ENCODE data around the gene CDC42BPG. TPM values are rescaled to one million over a fixed set of nuclear protein-coding genes. Genes with fewer than 3 reads are reported as not detected.
"Not testable (repeated sequence)": the region's sequence is repeated elsewhere in the genome, so short reads cannot be mapped to it uniquely, and the experiment has no call there.

The CDC42BPG gene
- total RNA-seq, 1 donor from 2014 or later = 0.32 TPM

DNA sequence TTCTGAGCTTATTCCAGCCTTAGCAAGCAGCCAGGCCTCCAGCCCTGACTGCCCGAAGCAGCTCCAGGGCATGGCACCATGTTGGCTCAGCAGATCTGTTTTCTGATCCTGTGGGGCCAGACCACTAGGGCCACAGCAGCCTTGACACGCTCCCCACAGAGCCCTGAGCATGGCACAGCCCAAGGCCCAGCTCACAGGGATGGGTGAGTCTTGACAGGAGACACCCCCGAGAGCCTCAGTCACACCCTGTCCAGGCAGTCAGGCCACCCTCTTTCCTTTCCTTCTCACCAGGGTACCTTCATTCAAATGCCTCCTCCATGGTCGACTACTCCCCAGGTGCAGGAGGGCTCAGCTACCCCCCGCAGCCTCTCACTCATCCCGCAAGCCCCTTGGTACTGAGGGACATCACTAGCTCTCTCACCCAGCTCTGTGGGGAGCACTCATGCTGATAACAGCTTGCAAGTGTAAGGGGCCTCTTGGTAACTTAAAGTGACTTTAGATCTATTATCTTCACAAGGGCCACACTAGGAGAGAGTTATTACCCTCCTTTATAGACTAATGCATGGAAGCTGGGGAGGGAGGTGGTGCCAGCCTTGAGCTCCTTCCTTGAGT is 3.9 kb upstream of the CDC42BPG start:
- peaks cover 48% of the 10 kb centered on the region for H3K4me1 Mint-ChIP-seq (ENCODE audit: low read depth)
- H3K9me3 Mint-ChIP-seq = no peaks in the 10 kb centered on the region
- H3K27me3 Mint-ChIP-seq (ENCODE audit: low read depth) = no peaks in the 10 kb centered on the region
- H3K4me3 Mint-ChIP-seq (ENCODE audit: low read depth) = no peak overlapping the region
- no peak overlapping the region for H3K27ac Mint-ChIP-seq
- DNase-seq (ENCODE audit: low spot score) = no peak
- H3K36me3 Mint-ChIP-seq (ENCODE audit: low read depth) = peaks cover 16% of the 10 kb centered on the region
- intact Hi-C loops (cut with micrococcal nuclease) = loop anchor here (5.0 kb wide), 1 partner anchor 269 kb away; the partner anchor contains the start of gene ZNHIT2

DNA sequence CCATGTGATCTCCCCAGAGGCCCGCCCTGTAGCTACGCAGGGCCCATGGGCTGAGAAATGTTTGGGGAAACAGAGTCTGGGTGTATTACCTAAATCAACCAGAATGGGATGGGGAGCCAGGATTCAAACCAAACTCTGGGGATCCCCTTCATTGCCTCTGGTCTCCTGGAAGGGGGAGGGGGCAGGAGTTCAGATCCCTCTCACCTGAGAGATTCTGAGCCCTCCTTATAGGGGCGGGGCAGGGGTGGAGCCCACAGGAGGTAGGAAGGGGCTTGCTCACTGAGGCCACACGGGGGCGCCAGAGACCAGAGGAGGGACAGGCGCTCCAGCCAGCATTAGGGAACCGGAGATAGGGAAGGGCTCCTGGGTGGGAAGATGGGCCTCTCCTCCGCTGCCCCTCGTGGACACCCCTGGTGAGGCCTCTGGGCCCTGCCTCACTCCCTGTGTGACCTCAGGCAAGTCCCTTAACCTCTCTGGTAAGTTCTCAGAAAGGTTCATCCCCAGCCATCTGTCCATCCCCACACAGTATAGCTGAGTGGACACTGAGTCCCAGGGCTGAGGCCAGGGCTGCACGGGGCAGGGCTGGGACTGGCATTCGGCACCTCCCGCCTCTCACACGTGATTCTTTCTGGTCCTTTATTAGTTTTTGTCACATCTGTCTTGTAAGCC is 2.7 kb upstream of the CDC42BPG start:
- no peaks in the 10 kb centered on the region for H3K9me3 Mint-ChIP-seq
- intact Hi-C loops (cut with micrococcal nuclease) = loop anchor here (1.0 to 5.0 kb wide), 5 partner anchors 41 to 270 kb away; partner anchors contain the start of genes ATG2A and ZNHIT2
- peaks cover 36% of the 10 kb centered on the region for H3K4me1 Mint-ChIP-seq (ENCODE audit: low read depth)
- H3K27me3 Mint-ChIP-seq (ENCODE audit: low read depth) = no peaks in the 10 kb centered on the region
- peak; percentile 81 for DNase-seq (ENCODE audit: low spot score)
- H3K4me3 Mint-ChIP-seq (ENCODE audit: low read depth) = no peak overlapping the region
- peaks cover 4% of the 10 kb centered on the region for H3K36me3 Mint-ChIP-seq (ENCODE audit: low read depth)
- H3K27ac Mint-ChIP-seq = no peak overlapping the region

DNA sequence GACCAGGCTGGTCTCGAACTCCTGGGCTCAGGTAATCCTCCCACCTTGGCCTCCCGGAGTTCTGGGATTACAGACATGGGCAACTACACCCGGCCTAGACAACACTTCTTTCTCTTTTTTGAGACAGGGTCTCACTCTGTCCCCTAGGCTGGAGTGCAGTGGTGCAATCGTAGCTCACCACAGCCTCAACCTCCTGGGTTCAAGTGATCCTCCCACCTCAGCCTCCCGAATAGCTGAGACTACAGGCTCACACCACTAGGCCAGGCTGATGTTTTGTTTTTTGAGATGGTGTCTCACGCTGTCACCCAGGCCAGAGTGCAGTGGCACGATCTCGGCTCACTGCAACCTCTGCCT is 1.3 kb upstream of the CDC42BPG start:
- intact Hi-C loops (cut with micrococcal nuclease) = loop anchor here (2.0 to 5.0 kb wide), 2 partner anchors 71 to 272 kb away; partner anchors contain the start of genes ATG2A and ZNHIT2

DNA sequence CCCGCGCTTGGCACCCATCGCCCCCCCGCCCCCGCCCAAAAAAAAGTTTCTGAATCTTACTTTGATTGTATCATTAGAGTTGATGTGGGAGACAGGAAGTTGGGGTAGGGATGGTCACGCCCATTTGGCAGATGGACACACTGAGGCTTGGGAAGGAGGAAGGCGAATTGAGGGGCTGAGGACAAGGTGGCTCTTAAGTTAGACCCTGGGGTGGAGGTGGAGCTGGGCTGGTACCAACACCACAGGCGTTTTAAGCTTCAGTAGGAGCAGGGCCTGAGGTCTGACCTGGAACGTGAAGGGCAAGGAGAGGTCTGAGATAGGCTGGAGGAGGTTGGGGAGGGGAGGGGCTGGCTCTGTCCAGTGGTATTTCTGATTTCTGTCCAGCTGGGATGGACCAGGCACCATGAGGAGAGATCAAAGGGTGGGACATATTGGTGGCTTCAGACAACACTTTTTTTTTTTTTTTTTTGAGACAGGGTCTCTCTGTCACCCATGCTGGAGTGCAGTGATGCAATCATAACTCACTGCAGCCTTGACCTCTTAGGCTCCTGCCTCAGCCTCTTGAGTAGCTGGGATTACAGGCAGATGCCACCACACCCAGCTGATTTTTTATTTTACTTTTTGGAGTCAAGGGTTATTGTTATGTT is 799 bp upstream of the CDC42BPG start:
- Mint-ChIP-seq H3K27ac (no peak overlapping the region), H3K4me1 (ENCODE audit: low read depth) (peaks cover 21% of the 10 kb centered on the region), H3K4me3 (ENCODE audit: low read depth) (peak overlapping the region; percentile 55), H3K9me3 (no peaks in the 10 kb centered on the region), H3K36me3 (ENCODE audit: low read depth) (no peaks in the 10 kb centered on the region), H3K27me3 (ENCODE audit: low read depth) (no peaks in the 10 kb centered on the region)
- intact Hi-C loops (cut with micrococcal nuclease) = loop anchor here (5.0 kb wide), 1 partner anchor 272 kb away; the partner anchor contains the start of gene ZNHIT2
- no peak for DNase-seq (ENCODE audit: low spot score)

More for the DNA sequence above, 1.3 kb upstream of the CDC42BPG start:
- H3K4me1 Mint-ChIP-seq (ENCODE audit: low read depth) = peaks cover 22% of the 10 kb centered on the region
- H3K9me3 Mint-ChIP-seq; H3K27ac Mint-ChIP-seq; H3K27me3 Mint-ChIP-seq (ENCODE audit: low read depth); DNase-seq (ENCODE audit: low spot score); H3K36me3 Mint-ChIP-seq (ENCODE audit: low read depth): not testable (repeated sequence)
- H3K4me3 Mint-ChIP-seq (ENCODE audit: low read depth) = peak overlapping the region; percentile 1

DNA sequence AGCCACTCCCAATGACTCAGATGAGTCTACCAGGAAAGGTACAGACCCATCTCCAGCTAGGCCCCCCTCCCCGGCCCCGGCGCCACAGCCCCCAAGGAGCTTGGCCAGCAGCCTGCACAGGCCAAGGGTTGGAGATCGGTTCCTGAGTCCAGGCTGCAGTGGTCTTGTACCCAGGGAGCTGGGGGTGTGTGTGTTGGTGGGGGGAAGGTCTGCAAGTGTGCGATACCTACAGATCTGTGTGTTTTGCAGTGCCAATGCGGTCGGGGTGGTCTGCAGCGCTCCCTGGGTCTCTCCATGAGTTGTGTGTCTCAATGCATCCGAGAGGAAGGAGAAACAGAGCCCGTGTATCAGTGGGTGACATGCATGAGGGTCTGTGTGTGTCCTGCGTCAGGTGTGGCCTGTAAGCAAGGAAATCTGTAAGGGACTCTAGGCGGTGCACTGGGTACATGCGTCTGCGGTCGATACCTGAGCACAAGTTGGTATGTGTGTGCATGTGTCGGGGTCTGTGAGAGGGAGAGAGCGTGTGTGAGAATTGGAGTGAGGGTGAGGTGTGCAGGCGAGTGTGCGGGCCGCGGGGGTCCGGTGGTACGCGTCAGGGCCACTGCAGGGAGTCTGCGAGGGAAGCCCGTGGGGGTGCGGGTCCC is 645 bp downstream of the CDC42BPG start:
- H3K4me1 Mint-ChIP-seq (ENCODE audit: low read depth) = peaks cover 18% of the 10 kb centered on the region
- peak overlapping the region; percentile 60 for H3K27ac Mint-ChIP-seq
- peak overlapping the region; percentile 77 for H3K4me3 Mint-ChIP-seq (ENCODE audit: low read depth)
- intact Hi-C loops (cut with micrococcal nuclease) = no loop called here
- no peaks in the 10 kb centered on the region for H3K9me3 Mint-ChIP-seq
- DNase-seq (ENCODE audit: low spot score) = no peak
- H3K27me3 Mint-ChIP-seq (ENCODE audit: low read depth) = no peaks in the 10 kb centered on the region
- no peaks in the 10 kb centered on the region for H3K36me3 Mint-ChIP-seq (ENCODE audit: low read depth)

DNA sequence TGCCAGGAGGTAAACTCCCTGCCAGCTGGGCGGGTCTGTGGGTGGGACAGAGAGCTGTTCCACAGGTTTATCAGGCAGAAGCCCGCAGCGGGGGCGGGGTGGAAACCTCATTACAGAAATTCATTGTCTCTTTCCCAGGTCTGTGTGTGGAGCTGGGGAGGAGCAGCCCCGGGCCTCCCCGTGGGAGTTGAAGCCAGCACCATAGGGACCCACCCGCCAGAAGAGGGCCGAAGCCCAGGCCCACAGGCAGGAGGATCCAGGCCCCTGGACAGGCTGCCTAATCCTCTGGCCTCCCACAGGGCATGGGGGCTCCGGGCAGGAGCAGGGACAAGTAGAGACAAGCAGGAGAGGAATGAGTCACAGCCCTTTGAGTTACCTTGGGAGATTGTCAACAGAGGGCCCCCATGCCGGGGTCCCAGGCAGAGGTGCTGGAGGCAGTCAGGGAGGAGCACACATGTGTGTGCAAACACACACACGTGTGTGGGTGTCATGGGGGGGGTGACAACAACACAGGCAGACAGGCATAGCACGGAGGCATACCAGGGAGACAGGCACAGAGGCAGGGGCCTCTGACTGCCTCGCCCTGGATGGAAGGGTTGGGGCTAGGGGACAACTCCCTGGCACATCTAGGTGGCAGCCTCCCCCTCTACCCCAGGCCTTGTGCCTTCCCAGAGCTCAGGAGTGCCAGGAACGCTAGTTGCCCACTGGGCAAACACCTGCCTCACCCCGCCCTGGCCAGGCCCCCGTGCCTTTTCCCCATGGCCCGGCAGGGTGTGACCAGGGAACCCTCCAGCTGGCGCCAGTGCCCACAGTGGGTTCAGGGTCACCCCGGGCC is 1.4 kb downstream of the CDC42BPG start:
- Mint-ChIP-seq H3K27me3 (ENCODE audit: low read depth) (no peaks in the 10 kb centered on the region), H3K4me3 (ENCODE audit: low read depth) (peak overlapping the region; percentile 49), H3K36me3 (ENCODE audit: low read depth) (no peaks in the 10 kb centered on the region), H3K9me3 (no peaks in the 10 kb centered on the region), H3K4me1 (ENCODE audit: low read depth) (peaks cover 13% of the 10 kb centered on the region), H3K27ac (no peak overlapping the region)
- DNase-seq (ENCODE audit: low spot score) = no peak
- intact Hi-C loops (cut with micrococcal nuclease) = no loop called here

DNA sequence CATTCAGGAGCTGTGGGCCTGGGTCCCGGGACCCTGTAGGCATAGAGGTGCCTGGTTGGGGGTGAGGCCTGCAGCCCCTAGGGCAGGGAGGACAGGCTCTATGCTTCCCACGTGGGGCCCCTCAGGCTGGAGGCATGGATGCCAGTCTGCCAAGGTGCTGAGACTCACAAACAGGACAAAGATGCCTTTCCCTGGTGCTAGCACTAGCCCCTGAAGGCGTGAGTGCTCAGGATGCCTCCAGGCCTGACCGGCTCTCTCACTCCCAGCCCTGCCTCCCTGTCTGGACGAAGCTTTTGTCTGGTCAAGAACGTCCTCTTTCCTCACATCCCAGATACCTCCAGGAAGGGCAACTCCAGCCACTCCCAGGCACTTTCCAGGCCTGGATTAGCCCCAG is 2.1 kb downstream of the CDC42BPG start:
- no peak overlapping the region for H3K4me3 Mint-ChIP-seq (ENCODE audit: low read depth)
- peaks cover 11% of the 10 kb centered on the region for H3K4me1 Mint-ChIP-seq (ENCODE audit: low read depth)
- H3K27me3 Mint-ChIP-seq (ENCODE audit: low read depth) = no peaks in the 10 kb centered on the region
- H3K9me3 Mint-ChIP-seq = no peaks in the 10 kb centered on the region
- intact Hi-C loops (cut with micrococcal nuclease) = no loop called here
- DNase-seq (ENCODE audit: low spot score) = no peak
- H3K27ac Mint-ChIP-seq = no peak overlapping the region
- no peaks in the 10 kb centered on the region for H3K36me3 Mint-ChIP-seq (ENCODE audit: low read depth)

DNA sequence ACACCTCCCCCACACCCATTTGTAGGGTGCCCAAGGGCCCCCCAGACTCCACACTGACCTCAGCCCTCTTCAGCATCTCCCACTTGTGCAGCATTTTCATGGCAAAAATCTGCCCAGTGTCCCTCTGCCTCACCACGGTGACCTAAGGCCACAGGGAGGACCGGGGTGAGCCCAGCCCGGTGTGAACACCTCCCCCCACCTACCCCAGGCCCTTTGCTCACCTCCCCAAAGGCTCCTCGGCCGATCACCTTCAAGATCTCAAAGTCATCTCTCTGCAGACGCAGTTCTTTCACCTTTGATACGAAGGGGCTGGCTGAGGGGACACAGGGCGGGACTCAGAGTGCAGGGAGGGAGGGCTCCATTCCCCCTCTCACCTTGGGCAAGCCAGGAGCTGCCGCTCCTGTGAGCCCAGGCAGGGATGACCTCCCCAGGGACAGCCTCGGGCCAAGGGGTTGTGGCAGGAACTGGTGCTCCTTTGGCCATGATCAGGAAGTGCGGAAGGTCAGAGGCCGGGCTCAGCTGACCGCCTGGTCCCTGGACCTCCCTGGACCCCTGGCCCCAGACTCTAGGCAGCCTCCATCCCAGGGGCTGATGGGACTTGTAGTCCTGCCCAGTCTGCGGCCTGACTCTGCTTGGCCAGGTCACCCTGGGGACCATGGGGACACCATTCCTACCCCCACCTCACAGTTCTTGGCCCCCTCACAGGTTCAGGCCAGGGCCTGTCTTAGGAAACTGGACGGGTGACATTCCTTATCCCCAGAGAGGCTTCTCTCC is 2.7 kb downstream of the CDC42BPG start:
- intact Hi-C loops (cut with micrococcal nuclease) = no loop called here
- Mint-ChIP-seq H3K36me3 (ENCODE audit: low read depth) (no peaks in the 10 kb centered on the region), H3K27me3 (ENCODE audit: low read depth) (no peaks in the 10 kb centered on the region), H3K4me3 (ENCODE audit: low read depth) (no peak overlapping the region), H3K4me1 (ENCODE audit: low read depth) (peaks cover 8% of the 10 kb centered on the region), H3K9me3 (no peaks in the 10 kb centered on the region), H3K27ac (no peak overlapping the region)
- DNase-seq (ENCODE audit: low spot score) = no peak

DNA sequence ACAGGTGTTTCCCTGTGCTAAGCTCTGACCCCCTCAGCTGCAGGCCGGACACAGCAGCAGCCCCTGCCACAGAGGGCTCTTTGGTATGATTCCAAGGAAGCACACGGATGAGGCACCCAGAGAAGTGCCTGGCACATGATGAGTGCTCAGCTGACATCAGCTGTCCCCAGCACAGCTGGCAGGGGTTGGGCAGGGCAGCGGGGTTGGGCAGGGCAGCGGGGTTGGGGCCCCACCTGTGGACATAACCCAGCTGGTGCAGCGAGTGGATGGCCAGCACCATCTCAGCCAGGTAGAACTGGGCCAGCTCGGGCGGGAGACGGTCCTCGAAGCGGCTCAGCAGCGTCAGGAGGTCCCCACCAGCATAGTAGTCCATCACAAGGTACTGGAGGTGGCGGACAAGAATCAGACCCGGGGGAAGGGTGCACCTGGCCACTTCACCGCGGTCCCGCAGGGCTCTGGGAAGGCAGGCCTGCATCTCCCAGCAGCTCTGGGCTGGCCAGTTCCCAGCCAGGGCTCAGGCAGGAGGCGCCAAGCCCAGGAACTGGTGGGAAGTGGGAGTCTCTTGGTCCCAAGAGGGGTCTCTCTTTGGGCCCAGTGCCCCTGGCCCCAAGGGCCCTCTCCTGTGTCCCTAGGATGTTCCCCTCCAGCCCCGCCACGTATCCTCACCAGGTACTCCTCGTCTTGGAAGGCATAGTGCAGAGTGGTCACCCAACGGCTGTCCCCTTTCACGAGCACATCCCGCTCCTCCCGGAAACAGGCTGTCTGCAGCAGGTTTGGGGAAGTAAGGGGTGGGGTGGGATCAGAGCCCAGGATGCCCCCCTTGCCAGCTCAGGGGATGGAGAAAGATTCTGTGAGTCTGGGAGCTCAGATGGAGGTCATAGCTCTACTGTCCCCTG is 4.3 kb downstream of the CDC42BPG start:
- intact Hi-C loops (cut with micrococcal nuclease) = no loop called here
- Mint-ChIP-seq H3K4me1 (ENCODE audit: low read depth) (peaks cover 6% of the 10 kb centered on the region), H3K36me3 (ENCODE audit: low read depth) (no peaks in the 10 kb centered on the region), H3K4me3 (ENCODE audit: low read depth) (no peak overlapping the region), H3K27me3 (ENCODE audit: low read depth) (no peaks in the 10 kb centered on the region), H3K9me3 (no peaks in the 10 kb centered on the region), H3K27ac (no peak overlapping the region)
- no peak for DNase-seq (ENCODE audit: low spot score)

DNA sequence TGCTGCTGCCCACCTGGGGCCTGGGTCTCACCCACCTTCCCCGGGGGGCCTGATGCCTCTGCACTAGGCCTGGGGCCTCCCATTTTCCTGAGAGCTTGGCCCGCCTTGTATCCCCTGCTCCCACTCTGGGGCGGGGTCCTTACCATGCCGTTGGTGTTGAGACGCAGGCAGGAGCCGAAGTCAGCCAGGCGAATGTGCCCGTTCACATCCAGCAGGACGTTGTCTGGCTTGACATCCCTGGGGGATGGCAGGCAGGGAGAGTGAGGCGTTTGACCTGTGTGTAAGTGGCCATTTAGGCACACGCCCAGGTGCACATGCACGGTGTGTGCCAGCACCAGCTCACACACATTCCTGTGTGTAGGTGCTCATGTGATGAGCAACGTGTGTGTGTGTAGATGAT is 5.1 kb downstream of the CDC42BPG start:
- Mint-ChIP-seq H3K9me3 (no peaks in the 10 kb centered on the region), H3K27me3 (ENCODE audit: low read depth) (no peaks in the 10 kb centered on the region), H3K27ac (no peak overlapping the region), H3K36me3 (ENCODE audit: low read depth) (no peaks in the 10 kb centered on the region), H3K4me3 (ENCODE audit: low read depth) (no peak overlapping the region), H3K4me1 (ENCODE audit: low read depth) (peaks cover 3% of the 10 kb centered on the region)
- intact Hi-C loops (cut with micrococcal nuclease) = no loop called here
- no peak for DNase-seq (ENCODE audit: low spot score)

All from activated T-helper 2 cell treated with anti-CD3 and anti-CD28 coated beads, Interferon-gamma antibody, Interleukin-2, Interleukin-4, amounts not matched to agents 10 μg/mL and 5 μg/mL and 100 μg/mL, durations not matched to agents 14 hours and 24 hours and 36 hours (primary cell).